Measurements from ENCODE around the gene RNH1.

The RNH1 gene

DNA sequence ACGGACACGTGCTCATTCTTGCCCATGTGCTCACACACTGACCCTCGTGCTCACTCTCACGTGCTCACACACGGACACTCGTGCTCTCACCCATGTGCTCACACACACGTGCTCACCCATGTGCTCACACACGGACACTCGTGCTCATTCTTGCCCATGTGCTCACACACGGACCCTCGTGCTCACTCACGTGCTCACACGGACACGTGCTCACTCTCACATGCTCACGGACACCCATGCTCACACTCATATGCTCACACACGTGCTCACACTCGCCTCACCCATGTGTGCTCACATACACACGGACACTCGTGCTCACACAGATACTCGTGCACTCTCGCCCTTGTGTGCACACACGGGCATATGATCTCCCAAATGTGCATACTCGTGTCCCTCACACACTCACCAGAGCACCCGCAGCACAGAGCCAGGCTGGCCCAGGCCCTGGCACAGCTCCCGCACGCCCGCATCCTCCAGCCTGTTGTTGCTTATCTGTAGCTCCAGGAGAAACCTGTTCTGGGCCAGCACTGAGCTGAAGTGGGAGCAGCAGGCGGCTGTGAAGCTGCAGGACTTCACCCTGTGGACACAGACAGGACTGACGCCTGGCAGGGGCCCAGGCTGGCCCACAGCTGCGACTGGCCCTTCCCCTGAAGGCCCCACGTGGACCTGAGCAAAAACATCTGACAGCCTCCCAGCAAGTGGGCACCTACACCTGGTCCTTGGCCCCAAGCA, 9.3 kb downstream of the RNH1 start:
- DNase-seq, result no peak

DNA sequence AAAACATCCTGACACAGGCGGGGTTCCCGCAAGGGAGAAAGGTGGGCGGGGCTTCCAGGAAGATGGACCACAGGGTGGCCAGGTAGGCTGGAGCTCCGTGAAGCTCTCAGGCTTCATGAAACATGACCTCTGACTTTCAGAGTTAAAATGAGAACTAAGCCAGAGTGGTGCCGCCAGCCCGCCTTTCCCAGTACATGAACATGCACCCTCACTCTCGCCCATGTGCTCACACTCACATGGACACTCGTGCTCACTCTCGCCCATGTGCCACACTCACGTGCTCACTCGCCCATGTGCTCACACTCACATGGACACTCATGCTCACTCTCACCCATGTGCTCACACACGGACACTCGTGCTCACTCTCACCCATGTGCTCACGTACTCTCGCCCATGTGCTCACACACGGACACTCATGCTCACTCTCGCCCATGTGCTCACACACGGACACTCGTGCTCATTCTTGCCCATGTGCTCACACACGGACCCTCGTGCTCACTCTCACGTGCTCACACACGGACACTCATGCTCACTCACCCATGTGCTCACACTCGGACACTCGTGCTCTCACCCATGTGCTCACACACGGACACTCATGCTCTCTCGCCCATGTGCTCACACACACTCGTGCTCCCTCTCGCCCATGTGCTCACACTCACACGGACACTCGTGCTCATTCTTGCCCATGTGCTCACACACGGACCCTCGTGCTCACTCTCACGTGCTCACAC, 10.0 kb downstream of the RNH1 start:
- no peak for DNase-seq

DNA sequence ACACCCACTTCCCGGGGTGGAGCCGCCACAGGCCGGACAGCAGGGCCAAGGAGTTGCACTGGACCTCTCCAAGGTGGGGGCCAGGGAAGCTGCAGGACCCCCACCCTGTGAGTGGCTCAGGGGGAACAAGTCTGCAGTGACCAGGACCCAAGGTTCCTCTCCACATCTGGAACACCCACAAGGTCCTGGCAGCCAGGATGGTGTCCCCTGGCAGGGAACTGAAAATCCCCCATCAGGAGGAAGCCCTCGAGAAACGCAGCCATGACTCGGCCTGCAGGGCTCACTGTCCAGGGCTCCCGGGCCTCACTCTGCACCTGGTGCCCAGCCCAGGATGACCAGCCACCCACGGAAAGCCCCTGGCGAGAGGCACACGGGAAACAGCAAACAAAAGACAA, 11.5 kb downstream of the RNH1 start:
- DNase-seq, result no peak

DNA sequence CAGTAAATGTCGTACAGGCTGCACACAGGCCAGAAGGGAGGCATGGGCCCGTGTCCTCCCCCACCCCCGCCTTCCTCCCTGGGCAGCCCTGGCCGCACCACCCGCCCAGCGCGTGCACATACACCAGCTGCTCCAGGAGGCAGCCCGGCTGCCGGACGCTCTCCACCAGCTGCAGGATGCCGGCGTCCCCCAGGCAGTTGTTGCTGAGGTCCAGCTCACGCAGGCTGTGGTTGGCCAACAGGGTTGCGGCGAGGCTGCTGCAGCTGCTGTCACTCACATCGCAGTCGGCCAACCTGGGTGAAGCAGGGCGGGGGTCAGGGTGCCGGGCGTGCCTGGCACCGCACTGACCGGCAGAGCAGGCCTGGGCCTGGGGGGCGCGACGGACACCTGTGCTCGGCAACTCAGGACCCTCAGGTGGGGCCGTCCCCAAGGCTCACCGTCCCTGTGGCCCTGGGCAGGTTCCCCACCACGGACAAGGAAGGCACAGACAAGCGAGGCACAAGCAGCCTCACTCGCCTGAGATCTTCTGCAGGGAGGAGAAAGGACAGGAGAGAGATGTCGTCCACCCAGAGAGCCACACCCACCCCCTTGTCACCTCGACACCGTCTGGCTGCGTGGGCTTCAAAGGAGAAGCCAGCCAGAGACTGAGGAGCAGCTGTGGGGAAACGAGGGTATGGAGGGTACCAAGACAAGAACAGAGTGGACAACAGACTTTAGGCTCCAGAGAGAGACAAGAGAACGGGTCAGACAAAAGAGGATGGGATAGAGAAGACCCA, 12.1 kb downstream of the RNH1 start:
- DNase-seq, result no peak

DNA sequence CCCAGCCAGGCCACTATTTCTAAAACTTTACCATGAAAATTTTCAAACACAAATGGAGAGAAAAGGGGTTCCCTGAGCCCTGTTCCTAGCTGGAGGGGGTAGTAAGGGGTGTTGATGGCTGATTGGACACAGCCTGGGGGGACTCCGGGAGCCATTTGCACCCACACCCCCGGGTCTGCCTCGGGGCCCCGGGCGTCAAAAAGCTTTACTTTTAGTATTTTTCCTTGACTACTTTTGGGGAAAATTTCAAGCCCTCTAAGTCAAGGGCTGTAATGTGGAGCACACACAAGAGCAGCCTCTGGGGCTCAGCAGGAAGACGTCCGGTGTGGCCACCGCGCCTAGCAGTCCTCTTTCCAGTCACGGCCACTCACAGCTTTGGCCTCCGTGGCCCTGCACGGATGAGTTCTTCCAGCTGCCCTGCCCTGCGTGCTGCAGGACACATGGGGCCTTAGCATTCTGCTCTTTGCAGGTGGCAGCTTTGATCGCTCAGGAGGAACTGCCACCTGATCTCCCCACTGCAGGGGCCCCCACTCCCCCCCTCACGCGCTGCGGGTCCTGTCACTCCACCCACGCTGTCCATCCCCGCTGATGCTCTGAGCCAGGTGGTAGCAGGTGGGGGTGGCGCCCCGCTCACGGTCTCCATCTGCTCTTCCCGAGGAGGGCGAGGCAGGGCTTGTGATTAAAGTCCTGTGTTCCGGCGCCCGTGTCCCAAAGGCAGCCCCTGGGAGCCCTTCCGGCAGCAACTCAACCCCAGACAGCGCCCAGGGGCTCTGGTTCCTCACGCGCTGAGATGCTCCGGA, 14.4 kb downstream of the RNH1 start:
- no peak for DNase-seq

DNA sequence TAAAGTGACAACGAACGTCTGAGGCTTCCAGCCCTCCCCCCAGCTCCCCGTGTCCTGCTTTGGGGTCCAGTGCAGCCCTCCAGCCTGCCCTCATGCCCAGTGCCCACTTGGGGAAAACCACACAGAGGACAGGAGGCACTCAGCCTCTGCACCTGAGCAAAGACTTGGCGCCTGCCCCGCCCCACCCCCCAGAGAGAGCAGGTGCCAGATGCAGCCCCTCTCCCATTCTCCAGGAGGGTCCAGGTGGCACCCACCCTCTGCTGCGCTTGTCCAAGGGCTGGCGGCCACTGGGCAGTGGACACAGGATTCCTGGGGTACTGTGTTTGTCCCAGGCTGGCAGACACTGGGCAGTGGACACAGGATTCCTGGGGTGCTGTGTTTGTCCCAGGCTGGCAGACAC, 15.7 kb downstream of the RNH1 start:
- DNase-seq, result no peak

DNA sequence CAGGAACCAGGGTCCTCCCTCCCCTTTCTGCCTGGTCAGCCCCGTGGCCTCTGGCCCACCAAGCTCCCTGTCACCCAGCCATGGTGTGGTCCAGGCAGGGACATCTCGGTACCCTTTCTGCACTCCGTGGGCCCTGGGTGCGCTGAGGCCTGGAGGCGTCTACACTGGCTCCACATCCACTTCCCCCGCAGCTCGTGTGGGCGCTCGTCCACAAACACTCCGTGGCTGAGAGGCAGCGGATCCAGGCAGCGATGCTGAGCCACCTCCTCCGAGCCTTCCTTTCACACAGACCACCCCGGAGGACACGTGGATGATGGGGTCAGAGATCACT, 16.1 kb downstream of the RNH1 start:
- DNase-seq, result no peak

DNA sequence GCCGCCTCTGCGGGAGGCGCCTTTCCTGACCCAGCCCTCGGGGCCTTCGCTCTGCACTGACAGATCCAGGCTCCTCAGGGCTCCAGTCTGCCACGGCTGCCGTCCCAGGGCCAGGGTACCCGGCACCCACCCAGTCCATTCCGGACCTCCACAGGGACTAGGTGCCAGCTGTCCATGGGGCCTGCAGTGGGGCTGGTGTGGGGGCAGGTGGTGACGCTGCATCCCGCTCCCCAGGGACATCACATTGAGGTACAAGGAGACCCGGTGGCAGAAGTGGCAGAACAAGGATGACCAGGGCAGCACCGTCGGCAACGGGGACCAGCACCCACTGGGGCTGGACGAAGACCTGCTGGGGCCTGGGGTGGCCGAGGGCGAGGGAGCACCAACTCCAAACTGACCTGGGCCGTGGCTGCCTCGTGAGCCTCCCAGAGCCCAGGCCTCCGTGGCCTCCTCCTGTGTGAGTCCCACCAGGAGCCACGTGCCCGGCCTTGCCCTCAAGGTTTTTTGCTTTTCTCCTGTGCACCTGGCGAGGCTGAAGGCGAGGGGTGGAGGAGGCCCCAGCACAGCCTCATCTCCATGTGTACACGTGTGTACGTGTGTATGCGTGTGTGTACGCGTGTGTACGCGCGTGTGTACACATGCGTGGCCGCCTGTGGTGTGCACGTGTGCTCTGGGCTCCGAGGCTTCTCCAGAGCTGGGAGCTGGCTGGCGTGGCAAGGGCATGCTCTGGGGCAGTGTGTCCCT, 16.7 kb downstream of the RNH1 start:
- DNase-seq, result no peak

DNA sequence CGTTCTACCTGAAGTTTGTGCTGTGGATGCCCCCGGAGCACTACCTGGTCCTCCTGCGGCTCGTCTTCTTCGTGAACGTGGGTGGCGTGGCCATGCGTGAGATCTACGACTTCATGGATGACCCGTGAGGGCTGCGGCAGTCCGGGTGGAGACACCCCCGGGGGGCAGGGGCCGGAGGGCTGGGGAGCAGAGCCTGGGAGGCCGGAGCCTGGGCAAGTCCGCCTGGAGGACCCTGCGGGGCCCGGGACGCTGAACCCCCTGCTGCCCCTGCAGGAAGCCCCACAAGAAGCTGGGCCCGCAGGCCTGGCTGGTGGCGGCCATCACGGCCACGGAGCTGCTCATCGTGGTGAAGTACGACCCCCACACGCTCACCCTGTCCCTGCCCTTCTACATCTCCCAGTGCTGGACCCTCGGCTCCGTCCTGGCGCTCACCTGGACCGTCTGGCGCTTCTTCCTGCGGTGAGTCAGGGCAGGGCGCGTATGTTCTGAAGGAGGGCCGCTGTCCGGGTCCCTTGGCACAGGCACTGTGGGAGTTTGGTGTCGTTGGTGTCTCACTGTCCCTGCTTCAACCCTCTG, 17.3 kb downstream of the RNH1 start:
- DNase-seq, result no peak

DNA sequence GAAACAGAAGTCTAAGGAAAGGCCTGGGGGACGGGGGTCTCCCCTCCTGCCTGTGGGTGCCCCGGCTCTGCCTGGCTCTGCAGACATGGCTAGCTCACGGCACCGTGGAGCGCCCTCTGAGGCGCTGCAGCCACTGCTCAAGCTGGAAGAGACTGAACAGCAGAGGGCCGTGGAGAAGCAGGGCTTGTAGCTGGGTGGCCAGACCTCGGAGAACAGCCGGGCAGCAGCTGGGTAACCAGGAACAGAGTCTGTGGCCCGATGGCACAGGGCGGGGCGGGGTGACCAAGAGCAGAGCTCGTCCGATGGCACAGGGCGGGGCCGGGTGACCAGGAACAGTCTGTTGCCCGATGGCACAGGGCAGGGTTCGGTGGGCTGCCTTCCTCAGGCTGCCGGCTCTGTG, 18.1 kb downstream of the RNH1 start:
- no peak for DNase-seq

DNA sequence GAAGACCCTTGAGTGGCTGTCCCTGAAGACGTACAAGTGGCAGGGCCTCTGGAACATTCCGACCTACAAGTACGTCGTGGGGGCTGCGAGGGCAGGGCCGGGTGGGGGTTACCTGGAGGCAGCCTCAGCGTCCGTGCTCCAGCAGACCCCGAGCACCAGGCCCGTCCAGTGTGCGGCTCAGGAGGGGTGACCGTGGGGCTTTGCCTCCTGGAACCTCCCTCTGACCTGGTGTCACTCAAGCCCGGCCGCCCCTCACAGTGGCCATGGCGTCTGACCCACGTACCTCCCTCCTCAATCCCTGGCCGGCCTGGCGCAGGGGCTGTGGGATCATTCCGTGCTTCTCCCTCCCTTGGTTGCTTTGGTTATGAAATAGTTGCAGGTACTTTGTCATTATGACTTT, 18.5 kb downstream of the RNH1 start:
- DNase-seq, result no peak

DNA sequence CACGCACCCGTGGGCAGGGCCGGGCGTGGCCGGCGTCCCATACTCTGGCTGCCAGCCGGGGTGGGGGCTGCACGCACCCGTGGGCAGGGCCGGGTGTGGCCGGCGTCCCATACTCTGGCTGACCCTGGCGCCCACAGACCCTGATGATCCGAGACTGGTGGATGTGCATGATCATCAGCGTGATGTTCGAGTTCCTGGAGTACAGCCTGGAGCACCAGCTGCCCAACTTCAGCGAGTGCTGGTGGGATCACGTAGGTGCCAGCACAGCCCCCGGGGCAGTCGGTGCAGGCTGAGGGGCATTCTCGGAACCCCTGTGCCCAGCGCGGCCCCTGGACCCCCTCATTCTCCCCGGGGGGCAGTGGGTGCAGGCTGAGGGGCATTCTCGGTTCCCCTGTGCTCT, 19.0 kb downstream of the RNH1 start:
- DNase-seq, result no peak

DNA sequence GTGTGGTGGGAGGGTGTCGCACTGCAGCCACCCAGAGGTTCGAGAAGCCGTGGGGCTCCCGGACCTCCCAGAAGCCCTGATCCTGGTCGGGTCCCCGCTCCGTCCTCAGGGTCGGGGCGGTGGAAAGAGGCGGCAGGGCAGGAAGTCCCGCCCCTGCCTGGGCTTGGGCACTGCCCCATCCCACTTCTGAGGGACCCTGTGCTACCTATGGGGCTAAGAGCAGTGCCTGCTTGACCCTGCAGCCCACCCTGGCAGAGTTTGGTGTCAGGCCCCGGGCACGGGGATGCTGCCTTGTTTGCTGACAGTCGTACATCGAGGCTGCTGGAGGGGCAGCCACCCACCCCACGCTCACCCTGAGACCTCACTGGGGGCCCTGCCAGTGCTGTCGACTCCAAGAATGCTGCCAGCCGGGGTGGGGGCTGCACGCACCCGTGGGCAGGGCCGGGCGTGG, 19.4 kb downstream of the RNH1 start:
- DNase-seq, result no peak

DNA sequence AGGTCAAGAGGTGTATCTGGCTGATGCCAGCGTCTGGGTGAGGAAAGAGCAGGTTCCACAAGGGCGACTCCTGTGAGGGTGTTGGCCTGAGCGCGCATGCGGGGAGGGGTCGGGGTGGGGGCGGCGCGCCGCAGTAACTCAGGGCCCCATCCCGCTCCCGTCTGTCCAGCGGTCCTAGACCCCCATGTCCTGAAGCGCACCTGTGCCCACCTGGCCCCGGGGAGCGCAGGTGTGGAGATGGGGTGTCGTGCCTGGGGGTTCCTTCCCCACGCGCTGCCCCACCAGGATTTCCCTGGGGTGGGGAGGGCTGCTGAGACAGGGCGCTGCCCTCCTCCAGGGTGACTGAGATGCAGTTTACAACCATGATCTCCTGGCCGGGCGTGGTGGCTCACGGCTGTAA, 20.9 kb downstream of the RNH1 start:
- DNase-seq, result no peak

DNA sequence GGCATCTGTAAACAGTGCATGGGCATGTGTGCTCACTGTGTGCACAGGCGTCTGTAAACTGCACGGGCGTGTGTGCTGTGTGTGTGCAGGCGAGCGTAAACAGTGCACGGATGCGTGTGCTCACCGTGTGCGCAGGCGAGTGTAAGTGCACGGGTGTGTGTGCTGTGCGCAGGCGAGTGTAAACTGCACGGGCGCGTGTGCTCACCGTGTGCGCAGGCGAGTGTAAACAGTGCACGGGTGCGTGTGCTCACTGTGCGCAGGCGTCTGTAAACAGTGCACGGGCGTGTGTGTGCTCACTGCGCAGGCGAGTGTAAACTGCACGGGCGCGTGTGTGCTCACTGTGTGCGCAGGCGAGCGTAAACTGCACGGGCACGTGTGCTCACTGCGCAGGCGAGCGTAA, 22.4 kb downstream of the RNH1 start:
- DNase-seq, result no peak

DNA sequence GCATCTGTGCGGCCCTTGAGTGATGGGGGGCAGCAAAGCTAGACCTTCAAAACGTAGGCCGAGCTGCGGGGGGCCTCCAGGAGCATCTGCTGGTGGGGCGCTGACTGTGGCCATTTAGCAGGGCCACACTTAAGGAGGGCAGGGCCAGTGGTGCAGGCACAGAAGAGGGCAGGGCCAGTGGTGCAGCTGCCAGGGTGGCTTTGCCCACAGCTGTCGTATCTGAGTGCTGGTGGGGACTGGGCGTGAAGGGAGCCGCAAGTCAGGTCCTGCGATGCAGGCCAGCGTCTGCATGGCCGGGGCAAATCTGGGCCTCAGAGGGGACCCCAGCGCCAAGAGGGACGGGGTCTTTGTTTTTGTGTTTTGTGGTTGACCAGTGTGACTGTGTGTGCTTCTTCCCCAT, 27.7 kb downstream of the RNH1 start:
- DNase-seq, result no peak

DNA sequence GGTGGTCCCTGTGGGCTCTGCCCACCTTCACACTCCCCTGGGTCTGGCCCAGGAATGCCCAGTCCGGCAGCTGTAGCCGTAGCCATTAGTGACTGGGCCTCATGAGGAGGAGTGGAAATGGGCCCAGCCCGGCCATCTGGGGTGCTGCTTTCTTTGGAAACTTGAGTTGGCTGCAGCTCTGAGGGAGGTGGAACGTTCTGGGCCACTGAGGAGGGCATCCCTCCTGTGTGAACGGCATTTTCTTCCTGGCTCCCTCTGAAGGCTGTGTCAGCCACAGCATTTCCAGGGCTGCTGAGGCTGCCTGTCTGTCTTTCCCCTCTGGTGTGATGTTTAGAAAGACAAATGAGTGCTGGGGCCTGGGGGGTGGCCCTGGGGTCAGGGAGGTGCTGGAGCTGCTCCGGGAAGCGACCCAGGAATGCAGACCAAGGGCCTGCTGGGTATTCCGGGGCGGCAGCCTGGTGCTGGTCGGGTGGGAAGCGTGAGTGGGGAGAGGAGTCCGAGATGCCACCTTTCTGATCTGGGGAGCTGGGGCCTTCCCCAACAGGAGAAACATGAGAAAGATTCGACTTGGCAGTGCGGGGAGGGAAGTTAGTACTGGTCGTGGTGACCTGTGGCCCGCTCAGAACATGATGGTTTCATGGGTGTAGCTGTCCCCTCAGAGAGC, 29.9 kb downstream of the RNH1 start:
- DNase-seq, result no peak

DNA sequence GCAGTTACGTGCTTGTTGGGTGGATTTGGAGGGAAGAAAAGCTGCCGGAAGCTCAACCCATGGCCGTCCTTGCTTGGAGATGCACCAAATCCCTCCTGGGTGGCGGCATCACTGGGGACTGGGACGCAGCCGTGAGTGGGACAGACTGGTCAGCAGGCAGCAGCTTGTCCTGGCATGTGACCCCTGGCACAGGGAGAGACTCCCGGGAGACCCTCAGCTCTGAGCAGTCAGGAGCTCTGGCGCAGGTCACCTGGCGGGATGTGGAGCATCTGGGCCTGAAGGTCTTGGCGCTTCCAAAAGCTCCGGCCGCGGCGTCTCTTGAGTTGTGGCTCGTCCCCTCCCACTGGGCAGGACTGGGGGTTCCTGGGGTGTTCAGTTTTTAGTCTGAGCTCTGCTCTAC, 30.6 kb downstream of the RNH1 start:
- DNase-seq, result no peak

DNA sequence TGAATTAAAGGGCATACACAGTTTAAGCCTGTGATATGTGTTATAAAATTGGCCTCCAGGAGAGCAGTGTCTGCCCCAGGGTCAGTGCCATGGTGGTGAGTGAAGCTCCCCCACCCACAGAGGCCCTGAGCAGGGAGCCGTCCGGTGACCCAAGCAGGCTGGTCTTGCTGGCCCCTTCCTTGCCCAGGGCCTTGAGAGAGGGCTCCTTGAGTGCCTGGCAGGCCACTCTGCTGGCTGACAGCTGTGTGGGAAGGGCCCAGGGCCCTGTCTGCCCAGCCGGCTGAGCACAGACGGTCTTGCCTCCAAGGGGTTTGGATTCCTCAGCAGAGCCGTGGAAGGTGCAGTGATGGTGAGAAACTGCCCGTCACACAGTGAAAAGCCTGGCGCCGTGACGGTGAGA, 31.1 kb downstream of the RNH1 start:
- DNase-seq, result no peak

DNA sequence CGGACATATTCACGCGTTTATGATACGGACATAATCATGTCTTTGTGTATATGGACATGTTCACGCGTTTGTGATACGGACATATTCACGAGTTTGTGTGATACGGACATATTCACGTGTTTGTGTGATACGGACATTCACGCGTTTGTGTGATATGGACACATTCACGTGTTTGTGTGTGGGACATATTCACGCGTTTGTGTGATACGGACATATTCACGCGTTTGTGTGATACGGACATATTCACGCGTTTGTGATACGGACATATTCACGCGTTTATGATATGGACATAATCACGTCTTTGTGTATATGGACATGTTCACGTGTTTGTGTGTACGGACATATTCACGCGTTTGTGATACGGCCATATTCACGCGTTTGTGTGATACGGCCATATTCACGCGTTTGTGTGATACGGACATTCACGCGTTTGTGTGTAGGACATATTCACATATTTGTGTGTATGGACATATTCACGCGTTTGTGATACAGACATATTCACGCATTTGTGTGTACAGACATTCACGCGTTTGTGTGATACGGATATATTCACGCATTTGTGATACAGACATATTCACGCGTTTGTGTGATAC, 32.0 kb downstream of the RNH1 start:
- no peak for DNase-seq
